SK-N-SH treated with all-trans-retinoic acid at 6 μM for 48 hours (cell line): Measurements from ENCODE around the gene TMA7.

Source experiments
- ARNTL ChIP-seq: fragments of 450-650 bp; formaldehyde crosslinking; IDR thresholded peaks from 2 replicates; pipeline ENCODE4 v1.5.0; 2020; ENCODE audit warnings: low read depth, mild to moderate bottlenecking, moderate library complexity, borderline replicate concordance
- CSDC2 ChIP-seq: fragments of 250-450 bp; sonication (Bioruptor Pico); IDR thresholded peaks from 2 replicates; pipeline ENCODE4 v1.5.0; 2020; ENCODE audit warnings: mild to moderate bottlenecking, moderate library complexity
- ESRRG ChIP-seq: fragments of 250-450 bp; sonication (Bioruptor Pico); IDR thresholded peaks from 2 replicates; pipeline ENCODE4 v1.6.1; 2021; ENCODE audit warnings: mild to moderate bottlenecking
- PATZ1 ChIP-seq: fragments of 250-450 bp; sonication (Bioruptor Pico); IDR thresholded peaks from 2 replicates; pipeline ENCODE4 v1.8.0; 2020; ENCODE audit warnings: mild to moderate bottlenecking, moderate library complexity, borderline replicate concordance
- SNAI2 ChIP-seq: fragments of 250-450 bp; sonication (Bioruptor Pico); IDR thresholded peaks from 2 replicates; pipeline ENCODE4 v1.5.0; 2020; ENCODE audit warnings: mild to moderate bottlenecking, moderate library complexity
- TCF4 ChIP-seq: fragments of 250-450 bp; sonication (Bioruptor Pico); IDR thresholded peaks from 2 replicates; pipeline ENCODE4 v1.8.0; 2021; ENCODE audit warnings: mild to moderate bottlenecking, moderate library complexity, borderline replicate concordance
- TOX ChIP-seq: fragments of 250-450 bp; sonication (Bioruptor Pico); IDR thresholded peaks from 2 replicates; pipeline ENCODE4 v1.8.0; 2021; ENCODE audit warnings: mild to moderate bottlenecking, moderate library complexity, borderline replicate concordance
- ZFP3 ChIP-seq: fragments of 250-450 bp; sonication (Bioruptor Pico); IDR thresholded peaks from 2 replicates; pipeline ENCODE4 v1.5.0; 2020; ENCODE audit warnings: mild to moderate bottlenecking, moderate library complexity
- ZNF70 ChIP-seq: fragments of 450-650 bp; formaldehyde crosslinking; IDR thresholded peaks from 2 replicates; pipeline ENCODE4 v1.5.0; 2020; ENCODE audit warnings: mild to moderate bottlenecking, moderate library complexity
- ZNF8 ChIP-seq: fragments of 450-650 bp; formaldehyde crosslinking; IDR thresholded peaks from 2 replicates; pipeline ENCODE4 v1.5.0; 2020; ENCODE audit warnings: mild to moderate bottlenecking, moderate library complexity
- TF ChIP-seq, protein P1 (sequence below): fragments of 250-450 bp; sonication (Bioruptor Pico); IDR thresholded peaks from 2 replicates; pipeline ENCODE4 v1.5.0; 2020; ENCODE audit warnings: mild to moderate bottlenecking, moderate library complexity
- TF ChIP-seq, protein P2 (sequence below): fragments of 250-450 bp; sonication (Bioruptor Pico); IDR thresholded peaks from 2 replicates; pipeline ENCODE4 v1.5.1; 2020; ENCODE audit warnings: low read depth, mild to moderate bottlenecking, moderate library complexity

- TF ChIP-seq ZNF8: no peak
- no peak for TF ChIP-seq PATZ1 (CRISPR knock-in tag)
- no peak for TF ChIP-seq ARNTL (CRISPR knock-in tag)
- TF ChIP-seq TOX: no peak
- no peak for TF ChIP-seq ZFP3 (CRISPR knock-in tag)
- TF ChIP-seq, protein P1, sequence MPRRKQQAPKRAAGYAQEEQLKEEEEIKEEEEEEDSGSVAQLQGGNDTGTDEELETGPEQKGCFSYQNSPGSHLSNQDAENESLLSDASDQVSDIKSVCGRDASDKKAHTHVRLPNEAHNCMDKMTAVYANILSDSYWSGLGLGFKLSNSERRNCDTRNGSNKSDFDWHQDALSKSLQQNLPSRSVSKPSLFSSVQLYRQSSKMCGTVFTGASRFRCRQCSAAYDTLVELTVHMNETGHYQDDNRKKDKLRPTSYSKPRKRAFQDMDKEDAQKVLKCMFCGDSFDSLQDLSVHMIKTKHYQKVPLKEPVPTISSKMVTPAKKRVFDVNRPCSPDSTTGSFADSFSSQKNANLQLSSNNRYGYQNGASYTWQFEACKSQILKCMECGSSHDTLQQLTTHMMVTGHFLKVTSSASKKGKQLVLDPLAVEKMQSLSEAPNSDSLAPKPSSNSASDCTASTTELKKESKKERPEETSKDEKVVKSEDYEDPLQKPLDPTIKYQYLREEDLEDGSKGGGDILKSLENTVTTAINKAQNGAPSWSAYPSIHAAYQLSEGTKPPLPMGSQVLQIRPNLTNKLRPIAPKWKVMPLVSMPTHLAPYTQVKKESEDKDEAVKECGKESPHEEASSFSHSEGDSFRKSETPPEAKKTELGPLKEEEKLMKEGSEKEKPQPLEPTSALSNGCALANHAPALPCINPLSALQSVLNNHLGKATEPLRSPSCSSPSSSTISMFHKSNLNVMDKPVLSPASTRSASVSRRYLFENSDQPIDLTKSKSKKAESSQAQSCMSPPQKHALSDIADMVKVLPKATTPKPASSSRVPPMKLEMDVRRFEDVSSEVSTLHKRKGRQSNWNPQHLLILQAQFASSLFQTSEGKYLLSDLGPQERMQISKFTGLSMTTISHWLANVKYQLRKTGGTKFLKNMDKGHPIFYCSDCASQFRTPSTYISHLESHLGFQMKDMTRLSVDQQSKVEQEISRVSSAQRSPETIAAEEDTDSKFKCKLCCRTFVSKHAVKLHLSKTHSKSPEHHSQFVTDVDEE (CRISPR knock-in tag): no peak
- TF ChIP-seq CSDC2 (CRISPR knock-in tag): no peak
- TF ChIP-seq TCF4 (CRISPR knock-in tag): no peak
- no peak for TF ChIP-seq ESRRG
- TF ChIP-seq, protein P2, sequence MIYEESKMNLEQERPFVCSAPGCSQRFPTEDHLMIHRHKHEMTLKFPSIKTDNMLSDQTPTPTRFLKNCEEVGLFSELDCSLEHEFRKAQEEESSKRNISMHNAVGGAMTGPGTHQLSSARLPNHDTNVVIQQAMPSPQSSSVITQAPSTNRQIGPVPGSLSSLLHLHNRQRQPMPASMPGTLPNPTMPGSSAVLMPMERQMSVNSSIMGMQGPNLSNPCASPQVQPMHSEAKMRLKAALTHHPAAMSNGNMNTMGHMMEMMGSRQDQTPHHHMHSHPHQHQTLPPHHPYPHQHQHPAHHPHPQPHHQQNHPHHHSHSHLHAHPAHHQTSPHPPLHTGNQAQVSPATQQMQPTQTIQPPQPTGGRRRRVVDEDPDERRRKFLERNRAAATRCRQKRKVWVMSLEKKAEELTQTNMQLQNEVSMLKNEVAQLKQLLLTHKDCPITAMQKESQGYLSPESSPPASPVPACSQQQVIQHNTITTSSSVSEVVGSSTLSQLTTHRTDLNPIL: no peak
- no peak for TF ChIP-seq ZNF70 (CRISPR knock-in tag)
- no peak for TF ChIP-seq SNAI2 (CRISPR knock-in tag)
Measured at GRCh38 chr3:48408823-48409281, 31.2 kb upstream of the TMA7 start.
